NCI-H1092 (cell line): ENCODE data around the gene DENND1B.
"Not testable (repeated sequence)": the region's sequence is repeated elsewhere in the genome, so short reads cannot be mapped to it uniquely, and the experiment has no call there.

Source experiments
- DNase-seq: peaks from one replicate; lab custom pipeline; 2025; lab: John Stamatoyannopoulos, UW

DENND1B gene

GRCh38 chr1:197553281-197553680 lies 222.0 kb downstream of the DENND1B start:
- no peak for DNase-seq

- DNase-seq = no peak
Measured at GRCh38 chr1:197546989-197547388, 228.3 kb downstream of the DENND1B start.

GRCh38 chr1:197544553-197544952 lies 230.7 kb downstream of the DENND1B start:
- no peak for DNase-seq

GRCh38 chr1:197544130-197544529 lies 231.2 kb downstream of the DENND1B start:
- no peak for DNase-seq

GRCh38 chr1:197541411-197541810 lies 233.9 kb downstream of the DENND1B start:
- no peak for DNase-seq

GRCh38 chr1:197526736-197527371 lies 248.4 kb downstream of the DENND1B start:
- DNase-seq = peak; percentile 20

GRCh38 chr1:197521118-197521739 lies 254.1 kb downstream of the DENND1B start:
- DNase-seq = no peak

- no peak for DNase-seq
Measured at GRCh38 chr1:197519741-197520334, 255.4 kb downstream of the DENND1B start.

- no peak for DNase-seq
Measured at GRCh38 chr1:197515421-197515820, 259.9 kb downstream of the DENND1B start.

GRCh38 chr1:197510691-197511378 lies 264.4 kb downstream of the DENND1B start:
- DNase-seq = no peak

GRCh38 chr1:197496722-197497121 lies 278.6 kb downstream of the DENND1B start:
- DNase-seq = no peak

- not testable (repeated sequence) for DNase-seq
Measured at GRCh38 chr1:197491505-197491904, 283.8 kb downstream of the DENND1B start.

GRCh38 chr1:197486946-197487345 lies 288.3 kb downstream of the DENND1B start:
- DNase-seq = no peak

GRCh38 chr1:197485790-197486189 lies 289.5 kb downstream of the DENND1B start:
- DNase-seq = no peak

GRCh38 chr1:197481101-197481500 lies 294.2 kb downstream of the DENND1B start:
- DNase-seq = no peak

- DNase-seq = no peak
Measured at GRCh38 chr1:197480446-197480845, 294.8 kb downstream of the DENND1B start.

GRCh38 chr1:197472141-197472540 lies 303.1 kb downstream of the DENND1B start:
- no peak for DNase-seq

GRCh38 chr1:197471248-197471985 lies 303.9 kb downstream of the DENND1B start:
- DNase-seq = peak; percentile 44

GRCh38 chr1:197470330-197470729 lies 304.9 kb downstream of the DENND1B start:
- DNase-seq = no peak

- no peak for DNase-seq
Measured at GRCh38 chr1:197469620-197470210, 305.6 kb downstream of the DENND1B start.

GRCh38 chr1:197468543-197469175 lies 306.6 kb downstream of the DENND1B start:
- DNase-seq = no peak
